ENCODE measurements around the gene KCNK16. TPM values are rescaled to one million over a fixed set of nuclear protein-coding genes. Genes with fewer than 3 reads are reported as not detected.

Gene KCNK16
- total and polyA plus RNA-seq, 2 experiments from 2014 or later, result not detected

GRCh38 chr6:39304951-39305350 is 17.6 kb downstream of the KCNK16 start:
- no peaks in the 10 kb centered on the region for H3K4me1 ChIP-seq (ENCODE audit: insufficient read depth)
- H3K79me2 ChIP-seq (ENCODE audit: insufficient read depth), result no peaks in the 10 kb centered on the region
- H3K4me2 ChIP-seq (ENCODE audit: unreplicated experiment), result no peak overlapping the region
- H3K9ac ChIP-seq, result no peak overlapping the region
- H3K4me3 ChIP-seq, result no peak overlapping the region
- no peaks in the 10 kb centered on the region for H3K9me2 ChIP-seq (ENCODE audit: insufficient read depth)
- H3K36me3 ChIP-seq (ENCODE audit: low read depth), result no peaks in the 10 kb centered on the region
- no peak overlapping the region for H2AFZ ChIP-seq
- H3K27ac ChIP-seq, result no peak overlapping the region
- H3F3A ChIP-seq (ENCODE audit: insufficient read depth), result no peaks in the 10 kb centered on the region
- H3K27me3 ChIP-seq (replicated peaks; ENCODE audit: insufficient read depth), result peaks cover 3% of the 10 kb centered on the region
- no peaks in the 10 kb centered on the region for H4K20me1 ChIP-seq (ENCODE audit: insufficient read depth)
- H3K9me3 ChIP-seq (ENCODE audit: low read depth), result no peaks in the 10 kb centered on the region
- TF ChIP-seq EZH2phosphoT487 (IDR thresholded peaks at IDR 0.05; ENCODE audit: insufficient read depth, low read depth), result no peak
- no peak for TF ChIP-seq EZH2 (IDR thresholded peaks at IDR 0.05; ENCODE audit: insufficient read depth, poor library complexity, severe bottlenecking)
- in situ Hi-C loops (cut with MboI), result loop anchor here (5.0 to 10.0 kb wide), 2 partner anchors 138 to 440 kb away; no protein-coding TSS in a partner anchor
- DNase-seq, result no peak

GRCh38 chr6:39303425-39304153 is 18.9 kb downstream of the KCNK16 start:
- TF ChIP-seq EZH2 (IDR thresholded peaks at IDR 0.05; ENCODE audit: insufficient read depth, poor library complexity, severe bottlenecking), result no peak
- no peak for TF ChIP-seq EZH2phosphoT487 (IDR thresholded peaks at IDR 0.05; ENCODE audit: insufficient read depth, low read depth)
- Histone ChIP-seq H3K27me3 (replicated peaks; ENCODE audit: insufficient read depth) (peaks cover 3% of the 10 kb centered on the region), H3K4me1 (ENCODE audit: insufficient read depth) (no peaks in the 10 kb centered on the region), H3K9ac (no peak overlapping the region), H3K9me2 (ENCODE audit: insufficient read depth) (no peaks in the 10 kb centered on the region), H3K4me3 (no peak overlapping the region), H3K79me2 (ENCODE audit: insufficient read depth) (no peaks in the 10 kb centered on the region), H4K20me1 (ENCODE audit: insufficient read depth) (no peaks in the 10 kb centered on the region), H3F3A (ENCODE audit: insufficient read depth) (no peaks in the 10 kb centered on the region), H3K9me3 (ENCODE audit: low read depth) (no peaks in the 10 kb centered on the region), H2AFZ (no peak overlapping the region), H3K36me3 (ENCODE audit: low read depth) (no peaks in the 10 kb centered on the region), H3K4me2 (ENCODE audit: unreplicated experiment) (no peak overlapping the region), H3K27ac (no peak overlapping the region)
- DNase-seq, result no peak
- WGBS, 2 experiments (ENCODE audit: low coverage in 1 of 2, low lambda C conversion rate in 2 of 2, missing lambda C conversion rate in 2 of 2), result 59 to 60% methylated on average over 30 of the region's 30 CpGs
- in situ Hi-C loops (cut with MboI), result loop anchor here (10.0 kb wide), 1 partner anchor 439 kb away; no protein-coding TSS in a partner anchor

GRCh38 chr6:39302669-39303424 is 19.7 kb downstream of the KCNK16 start:
- Histone ChIP-seq H3K9ac (no peak overlapping the region), H3K79me2 (ENCODE audit: insufficient read depth) (no peaks in the 10 kb centered on the region), H4K20me1 (ENCODE audit: insufficient read depth) (no peaks in the 10 kb centered on the region), H3K27ac (no peak overlapping the region), H3K36me3 (ENCODE audit: low read depth) (no peaks in the 10 kb centered on the region), H3K9me2 (ENCODE audit: insufficient read depth) (no peaks in the 10 kb centered on the region), H2AFZ (peak overlapping the region; percentile 82; the same call in 1 of the 2 replicates), H3F3A (ENCODE audit: insufficient read depth) (no peaks in the 10 kb centered on the region), H3K4me1 (ENCODE audit: insufficient read depth) (no peaks in the 10 kb centered on the region), H3K9me3 (ENCODE audit: low read depth) (no peaks in the 10 kb centered on the region), H3K27me3 (replicated peaks; ENCODE audit: insufficient read depth) (no peaks in the 10 kb centered on the region; the same call in 1 of the 2 replicates), H3K4me3 (peak overlapping the region; percentile 48; the same call in 1 of the 2 replicates), H3K4me2 (ENCODE audit: unreplicated experiment) (peak overlapping the region; percentile 61)
- no peak for TF ChIP-seq EZH2 (IDR thresholded peaks at IDR 0.05; ENCODE audit: insufficient read depth, poor library complexity, severe bottlenecking)
- WGBS, 2 experiments (ENCODE audit: low coverage in 1 of 2, low lambda C conversion rate in 2 of 2, missing lambda C conversion rate in 2 of 2), result 5 to 7% methylated on average over 11 of the region's 11 CpGs
- peak; percentile 83 for DNase-seq
- in situ Hi-C loops (cut with MboI), result loop anchor here (10.0 kb wide), 1 partner anchor 438 kb away; no protein-coding TSS in a partner anchor

GRCh38 chr6:39302011-39302410 is 20.5 kb downstream of the KCNK16 start:
- Histone ChIP-seq H3K4me3 (no peak overlapping the region), H3K4me2 (ENCODE audit: unreplicated experiment) (no peak overlapping the region), H3K4me1 (ENCODE audit: insufficient read depth) (peaks cover 5% of the 10 kb centered on the region; the same call in 1 of the 2 replicates), H3F3A (ENCODE audit: insufficient read depth) (no peaks in the 10 kb centered on the region), H3K9me3 (ENCODE audit: low read depth) (no peaks in the 10 kb centered on the region), H4K20me1 (ENCODE audit: insufficient read depth) (no peaks in the 10 kb centered on the region), H3K79me2 (ENCODE audit: insufficient read depth) (no peaks in the 10 kb centered on the region), H3K36me3 (ENCODE audit: low read depth) (no peaks in the 10 kb centered on the region), H3K9me2 (ENCODE audit: insufficient read depth) (no peaks in the 10 kb centered on the region), H3K9ac (no peak overlapping the region), H3K27ac (no peak overlapping the region), H2AFZ (no peak overlapping the region), H3K27me3 (replicated peaks; ENCODE audit: insufficient read depth) (no peaks in the 10 kb centered on the region)
- in situ Hi-C loops (cut with MboI), result loop anchor here (10.0 kb wide), 1 partner anchor 437 kb away; no protein-coding TSS in a partner anchor
- no peak for DNase-seq
- 71 to 76% methylated on average over 2 of the region's 2 CpGs for WGBS, 2 experiments (ENCODE audit: low coverage in 1 of 2, low lambda C conversion rate in 2 of 2, missing lambda C conversion rate in 2 of 2)
- TF ChIP-seq EZH2 (IDR thresholded peaks at IDR 0.05; ENCODE audit: insufficient read depth, poor library complexity, severe bottlenecking), result no peak
- no peak for TF ChIP-seq EZH2phosphoT487 (IDR thresholded peaks at IDR 0.05; ENCODE audit: insufficient read depth, low read depth)

Data from GM23248 (cell line).